ENCODE results near the gene NASP.

- no peak for TF ChIP-seq CTCF (IDR thresholded peaks at IDR 0.05)
- no peak for TF ChIP-seq POLR2A (IDR thresholded peaks at IDR 0.05)
- no peak for TF ChIP-seq EP300 (IDR thresholded peaks at IDR 0.05)
Measured at GRCh38 chr1:45666836-45667235, 83.0 kb downstream of the NASP start.

Measured in ovary (tissue), 3 donors.